Fibroblast of skin of right biceps (primary cell): ENCODE data around the gene UBA3.
A peak's percentile ranks its signal among the peaks of the same experiment; 100 is the strongest.

Source experiments
- DNase-seq: peaks from one replicate; pipeline ENCODE4 v3.0.0-alpha.2; 2013

Gene UBA3

DNA sequence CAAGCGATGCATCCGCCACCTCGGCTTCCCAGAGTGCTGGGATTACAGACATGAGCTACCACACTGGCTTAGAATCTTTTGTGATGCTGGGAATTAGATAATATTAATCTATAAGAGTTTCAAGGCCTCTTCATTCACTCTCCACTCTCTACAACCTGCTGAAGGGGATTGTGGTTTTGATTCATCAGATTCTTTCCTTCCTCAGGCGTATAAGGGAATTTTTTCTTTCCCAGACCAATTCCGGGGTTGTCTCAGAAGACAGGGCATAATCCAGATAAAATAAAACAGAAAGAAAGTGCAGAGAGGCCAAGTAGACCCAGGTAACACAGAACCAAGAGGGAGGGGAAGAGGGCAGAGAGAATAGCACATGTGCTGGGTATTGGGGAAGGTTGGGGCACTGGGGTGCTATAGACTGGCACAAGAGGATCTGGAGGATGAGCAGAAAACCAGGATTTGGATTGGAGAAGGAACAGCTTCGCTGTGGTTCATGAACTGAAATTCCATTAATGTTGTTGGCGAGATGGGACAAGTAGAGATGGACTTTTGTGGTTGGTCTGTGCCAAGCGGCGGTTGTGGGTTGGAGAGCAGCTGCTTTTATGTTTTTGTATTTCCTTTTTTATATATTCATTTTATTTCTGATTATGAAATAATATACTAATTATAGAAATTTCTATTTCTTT, 17.4 kb upstream of the UBA3 start:
- DNase-seq: no peak

GRCh38 chr3:69096299-69096698, 16.1 kb upstream of the UBA3 start:
- no peak for DNase-seq

DNA sequence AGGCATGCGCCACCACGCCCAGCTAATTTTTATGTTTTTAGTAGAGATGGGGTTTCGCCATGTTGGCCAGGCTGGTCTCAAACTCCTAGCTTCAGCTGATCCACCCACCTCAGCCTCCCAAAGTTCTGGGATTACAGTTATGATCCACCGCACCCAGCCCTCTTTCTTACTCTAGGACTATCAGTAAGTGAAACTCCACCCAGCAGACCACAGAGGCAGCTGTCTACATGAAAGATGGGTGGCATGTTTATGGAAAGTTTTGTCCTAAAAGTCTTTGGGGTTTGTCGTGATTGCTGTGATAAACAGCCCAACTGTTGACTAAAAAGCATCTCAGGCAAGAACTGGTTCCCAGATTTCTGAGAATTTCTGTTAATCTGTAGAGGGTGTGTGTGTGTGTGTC, 15.5 kb upstream of the UBA3 start:
- no peak for DNase-seq

DNA sequence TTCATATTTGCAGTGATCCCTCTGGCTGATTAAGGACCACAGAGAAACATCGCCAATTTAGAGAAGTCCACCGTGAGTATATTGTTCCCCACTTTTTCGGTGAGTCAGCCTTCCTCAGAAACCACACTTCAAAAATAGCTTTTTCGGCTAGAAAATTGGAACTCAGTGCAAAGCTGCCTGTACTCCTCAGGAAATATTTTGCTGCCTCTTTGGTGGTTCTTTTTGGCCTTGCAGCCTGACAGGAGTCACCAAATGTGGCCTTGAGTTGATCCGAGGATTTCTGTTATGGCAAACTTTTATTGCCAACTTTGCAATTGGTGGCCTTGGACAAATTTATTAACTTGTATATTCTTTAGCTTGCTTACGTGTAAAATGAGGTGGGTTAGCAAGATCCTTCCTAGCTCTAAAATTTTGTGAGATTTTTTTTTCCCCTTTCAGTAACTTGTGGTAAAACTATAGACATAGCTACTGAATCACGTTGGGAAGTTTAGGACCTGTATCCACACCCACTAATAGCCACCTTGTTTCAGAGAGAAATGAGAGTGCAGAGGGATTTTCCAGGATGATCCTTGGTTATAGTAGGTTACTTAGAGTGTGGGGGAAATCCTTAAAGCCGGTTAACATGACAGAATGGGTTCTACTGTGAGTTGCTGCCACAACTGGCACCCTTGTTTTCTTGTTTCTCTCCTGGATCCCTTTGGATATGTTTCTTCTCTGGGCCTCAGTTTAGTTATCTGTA, 14.5 kb upstream of the UBA3 start:
- DNase-seq: peak; percentile 73

GRCh38 chr3:69092030-69092516, 11.9 kb upstream of the UBA3 start:
- DNase-seq: no peak

- DNase-seq: no peak
These were observed 11.3 kb upstream of the UBA3 start for GRCh38 chr3:69091389-69092029.

DNA sequence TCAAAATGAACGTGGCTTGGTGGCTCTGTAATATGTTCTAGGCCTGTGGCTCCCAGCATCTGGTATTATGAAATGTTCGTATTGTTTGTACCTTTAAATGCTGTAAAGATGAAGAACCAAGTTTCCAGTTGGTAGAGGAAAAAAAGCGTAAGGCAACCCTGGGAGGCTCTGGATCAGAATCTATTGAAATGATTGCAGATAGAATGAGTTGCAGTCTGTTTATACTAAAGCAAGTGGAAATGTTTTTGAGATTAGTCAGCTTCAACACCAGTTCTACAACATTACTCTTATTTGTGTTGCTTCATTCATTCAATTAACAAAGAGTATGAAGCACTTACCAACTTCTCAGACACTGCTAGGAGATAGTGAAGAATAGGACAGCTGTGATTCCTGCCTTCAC, 9.9 kb upstream of the UBA3 start:
- peak; percentile 71 for DNase-seq

DNA sequence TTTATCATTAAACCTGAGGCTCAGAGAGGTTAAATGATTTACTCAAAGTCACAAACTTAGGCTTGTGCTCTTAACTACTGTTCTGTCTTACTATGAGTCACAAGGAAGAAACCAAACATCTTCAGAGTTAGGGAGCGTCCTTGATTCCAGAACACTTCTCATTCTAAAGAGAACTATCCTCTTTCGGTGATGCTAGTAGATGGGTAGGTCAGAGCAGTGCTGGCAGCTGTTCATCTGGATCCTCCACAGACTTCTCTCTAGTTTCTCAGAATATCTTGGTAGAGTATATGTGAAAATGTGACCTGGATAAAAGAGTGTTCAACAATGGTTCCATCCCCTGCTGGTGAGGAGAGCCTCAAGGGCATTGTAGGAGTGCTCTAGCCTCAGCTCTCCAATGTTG, 7.9 kb upstream of the UBA3 start:
- peak; percentile 52 for DNase-seq

- no peak for DNase-seq
These were observed 7.0 kb upstream of the UBA3 start for GRCh38 chr3:69087030-69087791.

DNA sequence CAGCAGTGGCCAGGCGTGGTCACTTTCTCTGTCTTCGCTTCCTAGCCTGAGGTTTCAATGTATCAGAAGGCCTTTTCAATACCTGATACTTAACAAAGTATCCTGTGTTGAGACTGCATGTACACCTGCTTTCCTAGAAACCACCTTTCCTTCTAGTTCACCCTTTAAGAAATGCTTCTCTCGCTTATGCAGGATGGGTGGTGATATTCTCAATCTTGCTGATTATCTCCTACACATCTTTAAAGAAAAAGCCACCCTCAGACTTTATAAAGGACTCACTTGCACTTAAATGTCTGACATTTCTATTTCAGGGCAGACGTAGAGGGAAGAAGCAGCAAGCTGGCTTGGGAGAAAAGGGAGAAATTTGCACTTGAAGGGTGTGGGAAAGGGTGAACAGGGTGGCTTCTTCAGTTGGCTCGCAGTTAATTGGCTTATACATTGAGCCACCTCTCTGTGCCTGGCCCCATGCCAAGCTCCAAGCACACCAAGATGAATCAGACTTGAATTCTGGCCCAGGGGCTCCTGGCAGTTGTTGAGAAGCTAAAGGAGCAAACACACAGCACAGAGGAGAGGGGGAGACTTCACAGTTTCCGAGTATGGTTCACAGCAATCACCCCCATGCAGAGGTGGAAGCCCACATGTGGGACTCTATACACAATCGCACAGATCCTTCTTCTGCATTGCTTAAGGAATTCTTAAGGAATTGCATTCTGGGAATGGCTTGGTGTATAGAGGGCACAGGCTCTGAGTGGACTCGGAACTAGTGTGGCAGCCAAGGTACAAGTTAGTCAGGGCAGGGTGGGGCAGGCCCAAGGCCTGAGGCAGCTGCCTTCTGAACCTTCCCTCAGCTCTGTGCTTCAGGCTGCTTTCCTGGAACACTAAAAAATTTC, 5.9 kb upstream of the UBA3 start:
- DNase-seq: peak; percentile 95

- peak; percentile 6 for DNase-seq
These were observed 5.1 kb upstream of the UBA3 start for GRCh38 chr3:69085168-69085832.

- DNase-seq: peak; percentile 94
These were observed 4.4 kb upstream of the UBA3 start, which contains the start of gene ARL6IP5 for GRCh38 chr3:69084326-69085167. TSS of gene ARL6IP5 (plus strand) at chr3:69084937. CDS start at chr3:69085048, 111 bp downstream.

DNA sequence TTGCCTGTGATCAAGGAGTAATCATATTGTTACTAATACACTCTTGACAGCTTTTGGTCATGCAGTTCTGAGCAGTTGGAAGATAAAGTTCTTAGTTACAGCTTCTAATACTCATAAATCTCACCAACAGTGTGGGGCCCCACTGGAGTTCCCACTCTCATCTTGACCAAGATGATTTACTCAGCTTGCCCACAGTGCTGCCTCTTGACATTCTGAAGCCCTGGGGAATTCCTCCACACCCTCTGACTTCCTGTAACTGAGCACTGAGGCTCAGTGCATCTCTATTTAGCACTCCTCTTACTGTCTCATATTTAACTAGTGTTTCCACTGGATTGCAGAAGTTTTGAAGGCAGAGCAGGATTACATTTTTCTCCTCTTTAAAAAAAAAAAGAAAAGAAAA, 2.6 kb upstream of the UBA3 start:
- peak; percentile 82 for DNase-seq

GRCh38 chr3:69082361-69082760, 2.2 kb upstream of the UBA3 start:
- no peak for DNase-seq

DNA sequence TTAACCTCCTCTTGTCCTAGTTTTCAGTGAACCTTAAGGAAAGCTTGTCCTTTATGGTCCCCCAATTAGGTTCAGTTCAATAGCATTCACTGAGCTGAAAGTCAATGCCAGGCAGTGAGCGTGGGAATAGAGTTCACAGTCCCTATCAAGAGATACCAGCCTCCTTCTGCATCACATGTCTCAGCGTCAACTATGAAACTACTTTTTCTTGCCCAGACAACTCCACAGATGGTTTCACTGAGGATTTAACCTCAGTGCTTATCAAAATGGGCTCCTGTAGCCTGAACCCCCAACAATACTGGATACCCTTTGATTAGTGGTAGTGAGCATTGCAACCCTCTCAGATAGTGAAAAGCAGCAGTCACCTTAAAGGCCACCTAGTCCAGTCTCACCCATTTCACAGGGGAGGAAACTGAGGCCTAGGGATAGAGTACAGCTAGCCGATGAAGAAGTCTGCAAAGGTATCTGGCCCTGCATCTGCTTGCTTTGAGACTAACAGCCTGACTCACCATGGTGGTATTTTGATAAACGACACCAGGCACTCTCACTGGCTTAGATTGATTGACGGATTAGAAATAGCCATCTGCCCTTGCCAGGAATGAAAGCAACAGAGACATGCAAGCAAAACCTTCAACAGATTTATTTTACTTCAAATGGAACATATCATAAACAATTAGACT, 1.6 kb upstream of the UBA3 start:
- DNase-seq: peak; percentile 46

- DNase-seq: peak; percentile 12
These were observed 651 bp downstream of the UBA3 start for GRCh38 chr3:69079269-69080159.

DNA sequence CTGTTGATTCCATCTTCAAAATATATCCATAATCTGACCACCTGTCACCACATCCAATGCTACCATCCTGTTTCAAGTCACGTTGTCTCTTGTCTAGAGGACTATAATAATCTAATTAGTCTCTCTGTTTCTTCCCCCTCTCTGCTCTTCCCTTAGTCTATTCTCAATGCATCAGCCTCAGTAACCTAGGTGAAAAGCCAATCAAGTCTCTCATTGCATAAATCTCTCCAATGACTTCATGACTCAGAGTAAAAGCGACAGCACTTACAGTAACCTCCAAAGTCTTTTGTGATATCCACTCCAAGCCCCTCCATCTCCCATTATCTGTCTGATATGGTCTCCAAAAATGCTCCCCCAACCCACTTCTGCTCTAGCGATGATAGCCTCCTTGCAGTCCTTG, 7.2 kb downstream of the UBA3 start:
- no peak for DNase-seq

GRCh38 chr3:69066121-69066520, 14.0 kb downstream of the UBA3 start:
- no peak for DNase-seq
